ENCODE measurements around the gene MAP6D1.

DNA sequence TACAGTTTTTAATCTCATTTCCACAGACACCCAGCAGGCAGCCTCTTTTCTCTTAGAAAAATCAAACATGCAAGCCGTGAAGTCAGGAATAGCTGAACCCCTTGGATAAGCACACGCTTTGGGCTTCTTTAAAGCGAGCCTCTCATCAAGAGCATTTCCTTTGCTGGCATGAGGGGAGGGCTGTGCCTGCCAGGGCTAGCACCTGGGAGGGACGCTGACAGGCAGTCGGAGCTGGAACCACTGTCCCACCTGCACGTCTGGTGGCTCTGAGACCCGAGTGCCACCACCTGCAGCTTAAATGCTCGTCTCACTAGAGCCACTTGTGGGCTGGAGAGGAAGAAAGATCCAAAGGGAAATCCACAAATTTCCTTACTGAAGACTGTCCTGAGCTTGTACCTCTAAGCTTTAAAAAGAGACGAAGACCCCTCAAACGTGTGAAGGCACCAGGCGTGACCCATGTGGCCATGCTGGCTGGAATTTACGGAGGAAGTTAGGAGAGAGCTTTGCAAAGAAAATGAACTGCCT, 9.4 kb downstream of the MAP6D1 start:
- TF ChIP-seq POLR2A (IDR thresholded peaks at IDR 0.05): no peak
- TF ChIP-seq CTCF (IDR thresholded peaks at IDR 0.05): no peak

Measured in adrenal gland (tissue), 5 donors.